NCI-H2196 (cell line): ENCODE data around the gene BIRC7.

Source experiments
- DNase-seq: peaks from one replicate; lab custom pipeline; 2025; ENCODE audit not compliant: unreplicated experiment; lab: John Stamatoyannopoulos, UW

Gene BIRC7

GRCh38 chr20:63262836-63263235 lies 27.1 kb downstream of the BIRC7 start:
- no peak for DNase-seq

GRCh38 chr20:63264000-63264399 lies 28.3 kb downstream of the BIRC7 start:
- DNase-seq = no peak

- DNase-seq = no peak
Measured at GRCh38 chr20:63264519-63264918, 28.8 kb downstream of the BIRC7 start.

GRCh38 chr20:63265891-63266515 lies 30.3 kb downstream of the BIRC7 start:
- no peak for DNase-seq

- DNase-seq = no peak
Measured at GRCh38 chr20:63267691-63268090, 32.0 kb downstream of the BIRC7 start.

GRCh38 chr20:63268256-63268655 lies 32.6 kb downstream of the BIRC7 start:
- no peak for DNase-seq

- no peak for DNase-seq
Measured at GRCh38 chr20:63268671-63269439, 33.1 kb downstream of the BIRC7 start.

GRCh38 chr20:63269724-63270123 lies 34.0 kb downstream of the BIRC7 start:
- no peak for DNase-seq

- DNase-seq = no peak
Measured at GRCh38 chr20:63270606-63271325, 35.1 kb downstream of the BIRC7 start.

GRCh38 chr20:63272105-63273058 lies 36.7 kb downstream of the BIRC7 start, which contains the start of gene ARFGAP1:
Gene ARFGAP1, plus strand, starts transcription at chr20:63272813. Its CDS starts 2,768 bp downstream, at chr20:63275581.
- DNase-seq = peak; percentile 91

GRCh38 chr20:63273059-63273579 lies 37.4 kb downstream of the BIRC7 start:
- DNase-seq = no peak

GRCh38 chr20:63273635-63274380 lies 38.1 kb downstream of the BIRC7 start:
- no peak for DNase-seq

GRCh38 chr20:63274381-63275228 lies 38.9 kb downstream of the BIRC7 start:
- DNase-seq = no peak

GRCh38 chr20:63275825-63276224 lies 40.1 kb downstream of the BIRC7 start:
- no peak for DNase-seq

- DNase-seq = no peak
Measured at GRCh38 chr20:63276956-63277355, 41.3 kb downstream of the BIRC7 start.

GRCh38 chr20:63277466-63278272 lies 42.0 kb downstream of the BIRC7 start:
- DNase-seq = no peak

- no peak for DNase-seq
Measured at GRCh38 chr20:63278661-63279060, 43.0 kb downstream of the BIRC7 start.

GRCh38 chr20:63279931-63280330 lies 44.2 kb downstream of the BIRC7 start:
- no peak for DNase-seq
